HG03432 (cell line): ENCODE measurements around the gene CBFA2T2.

ENCODE experiments used
- ATAC-seq: cut with Tn5 transposase; IDR thresholded peaks from one replicate; pipeline ENCODE4 v1.9.1; 2021; ENCODE audit warnings: mild to moderate bottlenecking, moderate library complexity; ENCODE audit not compliant: unreplicated experiment

Gene CBFA2T2

DNA sequence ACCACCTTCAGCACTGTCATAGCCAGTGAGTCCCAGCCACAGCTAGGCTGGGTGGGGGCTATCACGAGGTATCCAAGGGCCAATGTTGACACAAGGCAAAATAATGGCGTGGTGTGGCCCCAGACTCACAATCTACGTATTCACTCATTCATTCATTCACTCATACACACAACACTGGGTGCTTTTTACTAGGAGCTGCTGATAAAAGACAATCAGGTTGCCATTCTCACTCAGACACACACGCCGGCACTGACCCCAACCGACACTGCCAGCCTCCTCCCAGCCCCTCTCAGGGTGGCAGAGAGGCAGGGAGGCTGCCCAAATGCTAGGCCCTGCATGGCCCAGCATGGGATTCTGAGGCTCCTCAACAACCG lies 170.8 kb downstream of the CBFA2T2 start:
- no peak for ATAC-seq

DNA sequence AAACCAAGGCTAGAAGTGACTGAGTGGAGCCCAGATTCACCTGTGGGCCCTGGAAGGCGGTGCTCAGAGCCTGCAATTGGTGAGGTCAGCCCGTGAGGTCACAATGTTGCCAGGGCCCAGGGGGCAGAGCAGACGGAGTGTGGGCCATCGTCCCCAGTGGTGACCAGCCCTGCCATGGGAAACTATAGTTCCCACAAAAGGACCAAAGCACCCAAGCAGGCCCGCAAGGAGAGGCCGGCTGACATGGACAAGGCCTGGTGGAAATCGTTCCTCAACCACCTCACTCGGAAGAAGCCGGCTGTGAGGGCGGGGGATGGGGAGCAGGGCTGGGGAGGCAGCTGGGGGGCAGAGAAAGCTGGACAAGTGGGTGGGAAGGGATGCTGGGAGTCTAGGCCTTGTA lies 172.3 kb downstream of the CBFA2T2 start, which contains the start of gene C20orf144:
Gene C20orf144 (plus strand): TSS at position 156 of the 400 bp plus-strand sequence. CDS start 19 bp downstream, at position 175.
- ATAC-seq: no peak

DNA sequence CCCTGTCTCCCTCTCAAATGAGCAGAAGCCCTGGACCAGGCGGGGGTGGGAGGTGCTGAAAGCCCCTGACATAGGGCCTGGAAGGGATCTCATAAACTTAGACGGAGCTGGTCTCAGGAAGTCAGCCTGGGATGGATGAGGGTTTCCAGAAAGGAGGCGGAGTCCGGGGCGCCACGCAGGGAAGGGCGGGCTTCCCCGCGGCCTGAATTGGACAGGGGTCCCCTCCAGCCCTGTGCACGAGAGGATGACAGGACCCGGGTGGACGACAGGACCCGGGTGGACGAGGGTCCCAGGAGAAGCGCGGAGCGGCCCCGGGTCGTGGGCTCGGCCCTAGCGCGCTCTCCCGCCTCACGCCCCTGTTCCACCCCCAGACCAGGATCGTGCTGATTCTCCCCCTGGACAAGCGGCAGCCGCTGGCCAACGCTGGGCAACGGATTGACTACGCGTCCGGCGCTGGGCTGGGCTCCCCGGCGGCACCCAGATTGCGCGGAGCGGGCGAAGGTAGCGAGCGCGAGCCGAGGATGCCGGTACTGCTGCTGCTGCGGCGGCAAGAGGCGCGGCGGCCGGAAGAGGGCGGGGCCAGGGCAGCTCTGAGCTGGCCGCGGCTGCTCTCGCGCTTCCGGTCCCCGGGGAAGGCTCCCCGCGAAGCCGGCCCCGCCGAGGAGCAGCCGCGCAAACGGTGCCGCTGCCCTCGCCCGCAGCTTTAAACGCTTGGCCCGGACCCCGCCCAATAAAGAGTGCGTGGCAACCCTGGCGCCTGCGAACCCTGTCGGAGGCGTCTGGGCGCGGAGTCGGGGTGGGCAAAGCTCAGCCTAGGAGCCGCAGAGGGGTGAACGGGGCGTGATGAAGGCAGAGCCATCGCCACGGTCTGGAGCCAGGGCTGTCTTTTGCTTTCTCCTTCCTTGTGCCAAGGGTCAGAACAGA lies 173.5 kb downstream of the CBFA2T2 start:
- peak; percentile 48 for ATAC-seq

DNA sequence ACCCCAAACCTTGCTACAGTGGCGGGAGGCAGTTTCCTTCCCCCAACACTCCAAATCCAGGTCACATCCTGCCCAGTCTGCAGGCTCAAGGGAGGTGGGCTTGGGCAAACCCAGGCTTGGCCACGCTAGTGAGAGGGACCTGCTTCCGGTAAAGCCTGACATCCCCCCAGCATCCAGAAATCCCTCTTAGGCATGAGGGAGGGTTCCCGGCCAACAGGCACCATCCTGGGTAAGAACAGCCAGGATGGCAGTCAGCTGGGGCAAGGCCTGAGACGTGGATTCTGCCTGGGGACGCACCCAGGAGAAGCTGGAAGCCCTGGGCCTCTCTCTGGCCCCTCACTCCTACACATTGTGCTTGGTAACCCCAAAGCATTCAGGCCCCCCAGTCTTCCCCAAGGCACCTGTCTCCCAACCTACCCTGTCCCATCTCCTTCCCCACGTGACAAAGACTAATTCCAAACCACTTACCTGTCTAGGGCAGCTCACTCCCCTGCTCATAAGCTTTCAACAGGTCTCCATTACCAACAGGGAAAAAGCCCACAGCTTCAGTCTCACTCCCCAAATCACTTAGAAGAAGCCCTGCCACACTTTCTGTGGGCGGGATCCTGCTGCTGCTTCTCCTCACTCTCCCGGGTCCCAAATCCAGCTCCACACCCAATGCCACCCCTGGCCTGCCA lies 174.3 kb downstream of the CBFA2T2 start:
- no peak for ATAC-seq

DNA sequence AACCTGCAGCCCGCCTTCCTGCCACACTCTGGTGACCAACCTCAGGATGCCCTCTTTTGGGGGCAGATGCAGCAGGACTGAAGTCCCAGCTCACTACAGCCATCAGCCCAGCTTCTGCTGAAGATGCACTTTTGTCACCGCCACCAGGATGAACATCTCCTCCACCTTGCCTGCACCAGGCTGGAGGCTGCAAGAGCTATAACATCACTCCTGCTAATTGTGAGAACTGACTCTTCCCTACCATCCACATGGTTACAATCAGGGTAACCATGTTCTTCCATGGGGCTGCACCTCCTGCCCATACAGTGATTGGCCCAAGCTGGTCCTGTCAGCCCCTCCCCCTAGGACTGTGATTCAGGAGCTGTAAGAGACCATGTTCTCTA lies 174.9 kb downstream of the CBFA2T2 start:
- no peak for ATAC-seq

DNA sequence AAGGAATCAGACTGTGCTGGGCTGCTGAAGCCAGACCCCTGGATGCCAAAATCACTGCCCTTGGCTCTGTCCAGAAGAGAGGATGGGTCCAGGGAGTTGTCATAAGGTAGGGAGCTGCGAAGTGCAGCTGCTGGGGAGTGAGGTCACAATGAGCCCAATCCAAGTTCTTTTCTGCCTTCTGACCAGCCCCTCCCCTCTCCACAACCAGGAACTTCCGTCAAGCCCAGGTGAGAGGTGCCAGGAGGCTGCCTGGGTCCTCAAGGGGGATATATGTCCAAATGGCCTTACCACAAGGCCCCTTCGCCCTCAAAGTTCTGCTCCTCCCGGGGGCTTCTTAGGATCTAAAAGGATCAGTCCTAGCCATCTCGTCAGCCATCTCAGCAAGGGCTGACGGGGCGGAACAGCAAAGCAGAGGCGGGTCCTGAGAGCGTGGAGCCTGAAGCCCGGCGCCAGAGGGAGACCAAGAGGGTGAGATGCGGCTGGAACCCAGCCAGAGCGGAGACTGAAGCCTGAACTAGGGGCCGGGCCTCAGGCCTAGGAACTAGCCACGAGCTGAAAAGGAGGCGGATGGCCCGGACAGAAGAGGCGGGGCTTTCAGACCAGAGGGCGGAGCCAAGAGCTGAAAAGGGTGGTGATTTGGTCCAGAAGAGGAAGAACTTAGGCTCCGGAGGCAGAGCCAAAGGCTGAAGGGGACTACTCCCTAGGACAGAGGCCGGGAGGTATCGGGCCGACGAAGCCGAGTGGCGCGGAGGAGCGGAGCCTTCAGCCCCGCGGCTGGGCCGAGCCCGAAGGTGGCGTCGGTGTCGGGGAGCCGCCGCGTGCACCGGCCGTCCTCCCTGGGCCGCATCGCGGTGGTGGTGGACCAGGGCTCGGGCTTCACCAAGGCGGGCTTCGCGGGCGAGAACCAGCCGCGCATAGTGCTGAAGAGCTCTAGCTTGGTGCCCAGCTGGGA lies 176.7 kb downstream of the CBFA2T2 start, which contains the start of gene ACTL10:
Gene ACTL10 (plus strand): TSS at position 651 of the 952 bp plus-strand sequence. CDS start 555 bp downstream, outside the sequence.
- ATAC-seq: peak; percentile 64

DNA sequence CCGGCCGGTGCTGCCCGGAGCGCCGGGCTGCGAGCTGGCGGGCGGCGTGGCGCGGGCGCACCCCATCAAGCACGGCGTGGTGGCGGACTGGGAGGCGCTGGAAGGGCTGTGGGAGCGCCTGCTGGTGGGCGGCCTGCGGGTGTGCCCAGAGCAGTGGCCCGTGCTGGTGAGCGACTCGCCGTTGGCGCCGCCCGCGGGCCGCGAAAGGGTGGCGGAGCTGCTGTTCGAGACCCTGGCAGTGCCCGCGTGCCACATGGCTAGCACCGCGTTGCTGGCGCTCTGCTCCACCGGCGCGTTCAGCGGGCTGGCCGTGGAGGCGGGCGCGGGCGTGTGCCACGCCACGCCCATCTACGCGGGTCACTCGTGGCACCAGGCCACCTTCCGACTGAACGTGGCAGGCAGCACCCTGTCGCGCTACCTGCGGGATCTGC lies 177.4 kb downstream of the CBFA2T2 start:
- ATAC-seq: peak; percentile 15

DNA sequence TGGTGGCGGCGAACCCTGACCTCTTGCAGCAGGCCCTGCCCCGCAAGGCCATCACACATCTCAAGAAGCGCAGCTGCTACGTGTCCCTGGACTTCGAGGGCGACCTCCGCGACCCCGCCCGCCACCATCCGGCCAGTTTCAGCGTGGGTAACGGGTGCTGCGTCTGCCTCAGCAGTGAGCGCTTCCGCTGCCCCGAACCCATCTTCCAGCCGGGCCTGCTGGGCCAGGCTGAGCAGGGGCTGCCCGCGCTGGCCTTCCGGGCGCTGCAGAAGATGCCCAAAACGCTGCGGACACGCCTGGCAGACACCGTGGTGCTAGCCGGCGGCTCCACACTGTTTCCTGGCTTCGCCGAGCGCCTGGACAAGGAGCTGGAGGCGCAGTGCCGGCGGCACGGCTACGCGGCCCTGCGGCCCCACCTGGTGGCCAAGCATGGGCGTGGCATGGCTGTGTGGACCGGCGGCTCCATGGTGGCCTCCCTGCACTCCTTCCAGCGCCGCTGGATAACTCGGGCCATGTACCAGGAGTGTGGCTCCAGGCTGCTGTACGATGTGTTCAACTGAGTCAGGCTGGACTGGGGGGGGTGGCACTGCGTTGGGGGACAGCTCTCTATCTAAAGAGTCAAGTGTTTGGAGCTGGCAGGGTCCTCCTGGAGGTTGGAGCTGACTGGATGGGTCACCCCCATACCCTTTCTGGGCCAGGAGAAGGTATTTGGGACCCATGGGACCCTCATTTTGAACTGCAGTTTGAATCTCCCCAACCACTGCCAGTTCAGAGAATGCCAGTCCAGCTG lies 178.0 kb downstream of the CBFA2T2 start:
- ATAC-seq: peak; percentile 46

DNA sequence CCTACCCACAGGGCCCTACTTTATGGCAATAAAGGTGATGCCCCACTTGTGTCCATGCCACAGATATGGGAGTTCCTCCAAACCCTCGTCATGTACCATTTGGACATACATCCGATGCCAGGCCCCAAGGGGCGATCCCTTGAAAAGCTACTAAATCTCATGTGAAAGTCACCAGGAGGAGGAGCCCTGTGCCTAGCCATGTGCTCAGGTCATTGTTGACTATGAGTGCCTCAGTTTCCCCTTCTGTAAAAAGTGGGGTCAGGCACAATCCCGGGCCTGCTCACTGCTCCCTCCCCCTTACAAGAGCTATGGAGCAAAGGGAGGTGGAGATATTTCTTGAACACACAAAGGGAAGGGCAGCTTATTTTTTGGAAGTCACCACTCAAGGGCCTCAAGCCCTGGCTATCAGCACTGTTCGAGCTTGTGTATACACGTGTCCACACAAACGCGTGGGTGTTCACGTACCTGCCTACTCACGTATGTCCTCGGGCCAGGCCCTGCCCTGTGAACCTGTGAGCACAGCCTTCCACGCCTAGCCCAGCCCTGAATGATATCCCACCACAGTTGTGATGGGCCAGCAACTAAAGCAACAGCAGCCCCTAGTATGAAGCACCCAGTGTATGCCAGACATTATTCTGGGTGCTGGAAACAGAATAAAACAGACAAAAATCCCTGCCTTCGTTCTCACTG lies 178.7 kb downstream of the CBFA2T2 start:
- no peak for ATAC-seq

DNA sequence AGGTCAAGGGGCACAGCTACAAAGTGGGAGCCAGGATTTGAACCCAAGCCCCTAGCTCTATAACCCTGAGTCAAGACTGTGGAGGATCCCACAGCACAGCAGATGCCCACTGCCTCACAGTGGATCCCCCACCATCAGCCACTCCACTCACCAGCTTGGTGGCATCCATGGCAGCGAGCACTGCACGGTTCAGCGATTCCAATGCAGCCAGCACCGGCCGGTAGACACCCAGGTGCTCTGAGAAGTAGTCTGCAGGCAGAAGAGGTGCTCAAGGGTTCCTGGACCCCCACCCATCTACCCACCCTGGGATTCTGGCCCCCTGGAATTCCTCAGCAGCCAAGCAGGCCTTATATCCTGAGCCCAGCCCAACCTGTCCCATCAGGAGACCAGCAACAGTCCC lies 179.3 kb downstream of the CBFA2T2 start:
- ATAC-seq: no peak

DNA sequence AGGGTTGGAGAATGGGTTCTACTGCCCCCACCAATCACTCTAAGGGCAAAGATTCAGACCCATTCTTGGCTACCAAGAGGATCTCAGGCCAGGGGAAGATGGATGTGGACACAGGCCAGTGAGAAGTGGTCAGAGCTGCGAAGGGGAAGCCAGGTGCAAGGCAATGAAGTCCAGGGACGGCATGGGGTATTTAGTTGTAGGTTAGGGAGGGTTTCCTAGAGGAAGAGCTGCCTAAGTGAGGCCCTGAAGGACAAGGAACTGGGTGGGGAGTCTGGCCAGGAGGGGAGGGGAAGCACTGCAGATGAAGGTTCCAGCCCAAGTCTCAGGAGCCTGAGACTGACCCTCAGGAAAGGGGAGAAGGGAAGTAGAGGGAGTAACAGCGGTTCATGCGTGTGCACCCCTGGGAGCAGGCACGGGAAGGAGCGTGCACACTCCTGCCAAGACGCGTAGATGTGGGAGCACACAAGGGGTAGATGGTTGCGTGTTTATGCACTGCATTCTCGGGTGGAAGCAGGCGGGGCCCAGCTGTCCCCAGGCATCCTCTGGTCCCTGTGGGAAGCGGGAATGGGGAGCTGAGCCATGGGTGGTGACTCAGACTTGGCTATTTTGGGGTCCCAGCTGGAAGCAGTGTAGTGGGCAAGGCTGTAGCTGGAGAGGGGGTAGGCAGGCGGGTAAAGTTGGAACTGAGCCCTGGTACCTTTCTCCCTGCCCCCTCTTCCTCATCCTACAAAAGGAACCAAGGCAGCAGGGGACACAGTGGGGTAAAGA lies 180.2 kb downstream of the CBFA2T2 start:
- no peak for ATAC-seq

DNA sequence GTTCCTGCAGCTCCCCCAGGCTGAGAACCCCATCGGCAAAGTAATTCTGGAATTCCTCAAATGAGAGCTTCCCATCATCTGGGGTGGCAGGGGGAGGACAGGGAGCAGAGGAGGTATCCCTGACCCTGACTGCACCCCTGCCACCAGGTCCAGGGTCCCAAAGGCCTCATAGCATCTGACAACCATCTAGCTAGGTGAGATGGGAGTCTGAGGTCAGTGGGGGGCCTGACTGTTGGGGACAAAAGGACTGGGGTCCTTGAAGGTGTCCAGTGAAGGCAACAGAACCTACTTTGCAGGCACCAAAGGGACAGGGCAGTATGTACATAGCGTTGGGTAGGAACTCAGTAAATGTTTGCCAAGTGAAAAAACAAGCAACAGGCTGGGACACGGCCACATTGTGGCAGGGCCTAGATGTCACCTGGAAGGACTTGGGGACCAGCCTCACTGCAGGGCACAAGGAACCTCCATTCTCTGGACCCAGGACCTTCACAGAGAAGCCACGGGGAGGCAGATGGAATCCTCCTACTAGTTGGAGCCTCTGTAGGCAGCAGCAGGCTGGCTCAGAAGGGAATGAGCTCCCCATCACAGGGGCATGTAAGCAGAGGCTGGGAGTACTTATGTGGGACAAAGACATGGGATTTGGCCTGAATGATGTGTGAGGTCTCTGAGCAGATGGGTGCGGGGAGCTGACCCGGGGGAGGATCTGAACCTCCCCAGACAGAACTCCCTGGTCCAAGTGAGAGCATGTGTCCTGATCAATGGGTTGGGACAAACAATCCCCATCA lies 181.0 kb downstream of the CBFA2T2 start:
- no peak for ATAC-seq

DNA sequence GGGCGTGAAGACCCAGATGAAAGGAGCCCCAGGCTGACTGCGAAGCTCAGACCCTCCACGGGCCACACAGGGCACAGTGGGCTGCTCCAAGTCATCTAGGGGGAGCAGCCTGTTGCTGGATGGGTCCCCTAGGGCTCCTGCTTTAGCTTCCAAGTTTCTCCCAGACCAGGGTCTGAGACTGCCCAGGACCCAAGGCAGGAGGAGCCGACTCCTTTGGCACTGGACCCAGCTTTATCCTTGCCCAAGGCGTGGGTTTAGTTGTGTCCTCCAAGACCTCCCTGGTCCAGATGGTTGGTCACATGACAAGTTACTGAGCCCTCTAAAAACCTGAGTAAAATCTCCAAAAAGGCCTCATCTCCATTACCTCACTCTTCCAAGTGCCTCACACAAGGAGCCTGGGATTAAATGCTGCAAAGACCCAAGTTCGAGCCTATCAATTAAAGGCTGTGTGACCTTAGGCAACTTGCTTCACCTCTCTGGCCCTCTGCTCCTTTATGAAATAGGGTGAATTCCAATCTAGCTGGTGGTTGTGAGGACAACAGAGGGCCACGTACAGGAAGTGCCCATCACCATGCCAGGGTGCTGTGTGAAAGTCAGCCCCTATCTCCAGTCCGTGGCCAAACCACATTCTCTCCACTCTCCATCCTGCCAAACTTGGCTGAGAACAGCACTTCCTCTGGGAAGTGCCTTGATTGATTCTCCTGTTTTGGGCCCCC lies 181.8 kb downstream of the CBFA2T2 start:
- no peak for ATAC-seq

DNA sequence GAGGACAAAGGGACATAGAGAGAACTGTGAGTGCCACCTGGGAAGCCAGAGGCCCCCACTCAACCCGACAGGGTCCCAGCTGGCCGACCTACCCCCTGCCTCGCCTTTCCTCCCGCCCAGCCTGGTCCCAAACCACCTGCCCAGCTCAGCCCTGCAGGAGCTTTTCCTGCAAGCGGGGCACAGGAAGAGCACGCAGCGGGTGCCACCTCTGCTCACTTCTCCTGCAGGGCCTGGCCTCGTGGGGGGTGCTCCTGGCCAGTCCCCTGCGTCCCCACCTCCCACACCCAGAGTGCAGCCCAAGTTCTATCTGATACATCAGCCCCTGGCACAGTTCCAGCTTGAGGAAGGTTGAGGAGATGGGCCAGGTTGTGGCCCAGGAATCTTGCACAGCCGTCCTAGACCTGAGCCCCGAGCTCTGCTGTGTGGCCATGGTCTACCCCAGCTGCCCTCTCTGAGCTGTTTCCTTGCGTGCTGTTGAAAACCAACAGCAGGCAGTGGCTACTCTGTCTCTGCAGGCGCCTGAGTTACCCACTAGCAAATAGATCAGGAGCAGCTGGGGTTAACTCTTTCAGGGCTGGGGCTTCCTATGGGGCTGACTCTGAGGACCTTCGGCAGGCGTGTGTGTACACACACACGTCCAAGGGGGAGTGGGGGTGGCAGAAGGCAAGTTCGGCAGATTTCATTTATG lies 182.7 kb downstream of the CBFA2T2 start:
- no peak for ATAC-seq

DNA sequence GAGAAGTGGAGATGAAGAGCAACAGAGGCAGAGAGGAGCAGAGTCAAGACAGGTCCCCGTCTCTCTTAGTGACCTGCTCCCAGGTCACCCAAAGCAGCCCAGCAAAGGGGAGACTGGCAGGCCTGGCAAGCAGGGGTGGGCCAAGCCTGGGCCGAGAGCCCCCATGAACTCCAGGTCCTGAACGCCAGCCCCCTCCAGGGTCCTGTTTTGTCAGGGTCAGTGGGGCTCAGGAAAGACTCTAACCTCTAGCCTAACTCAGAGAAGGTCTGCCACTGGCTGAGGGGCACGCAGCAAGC lies 183.2 kb downstream of the CBFA2T2 start:
- no peak for ATAC-seq

DNA sequence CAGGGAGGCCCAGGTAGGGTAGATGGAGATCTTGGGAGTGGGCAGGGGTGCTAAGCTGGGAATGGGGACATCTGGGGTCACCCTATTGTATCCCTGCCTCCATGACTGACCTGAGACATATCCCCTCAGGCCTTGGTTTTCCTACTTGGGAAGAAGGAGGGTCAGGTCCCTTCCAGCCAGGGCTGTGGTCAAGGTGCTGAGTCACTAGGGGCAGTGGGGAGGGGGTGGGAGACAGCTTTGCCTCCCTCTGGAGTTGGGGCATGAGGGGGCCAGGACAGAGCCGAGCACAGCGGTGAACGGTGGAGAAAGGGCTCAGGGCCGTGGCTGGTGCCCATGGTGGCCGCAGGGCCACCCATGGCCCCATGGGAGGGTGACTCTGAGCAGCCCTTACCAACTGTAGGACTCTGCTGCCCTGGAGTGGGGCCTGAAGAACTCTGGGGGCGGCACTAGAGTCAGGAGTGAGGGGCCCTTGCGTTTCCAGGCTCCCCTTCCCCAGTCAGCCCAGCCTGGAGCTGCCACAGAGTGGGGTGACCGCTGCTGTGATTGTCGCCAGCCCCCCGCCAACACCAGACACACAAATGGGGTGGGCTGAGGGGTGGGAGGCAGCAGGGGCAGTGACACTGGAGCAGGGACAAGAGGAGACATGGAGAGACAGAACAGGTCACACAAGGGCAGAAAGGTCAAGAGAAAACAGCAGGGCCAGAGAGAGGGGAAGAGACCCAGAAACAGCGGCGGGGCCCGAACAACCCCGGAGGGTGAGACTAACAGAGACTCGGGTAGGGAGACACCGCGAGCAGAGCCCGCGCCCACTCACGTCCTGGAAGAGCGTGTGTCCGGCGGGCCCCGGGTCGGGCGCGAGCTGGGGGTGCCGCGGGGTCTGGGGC lies 183.8 kb downstream of the CBFA2T2 start:
- ATAC-seq: no peak
